ENCODE data around the gene RASA3. TPM values are rescaled to one million over a fixed set of nuclear protein-coding genes. Genes with fewer than 3 reads are reported as not detected.

The RASA3 gene
- total RNA-seq, 1 donor from 2014 or later: 41.1 TPM

- H3K27me3 Mint-ChIP-seq (ENCODE audit: low read depth, unreplicated experiment): no peaks in the 10 kb centered on the region
- Histone ChIP-seq H3K79me2 (ENCODE audit: insufficient read depth, low read length) (peaks cover 84% of the 10 kb centered on the region), H4K20me1 (ENCODE audit: insufficient read depth, low read length) (peaks cover 62% of the 10 kb centered on the region), H3K27ac (ENCODE audit: low read depth, low read length) (no peak overlapping the region), H3K27me3 (ENCODE audit: insufficient read depth, low read length) (no peaks in the 10 kb centered on the region), H3K9me3 (ENCODE audit: insufficient read depth, low read depth, low read length) (no peaks in the 10 kb centered on the region), H3K4me1 (ENCODE audit: insufficient read depth, low read length) (peaks cover 58% of the 10 kb centered on the region), H3K4me2 (ENCODE audit: low read length) (no peak overlapping the region), H2AFZ (ENCODE audit: low read depth, low read length) (no peak overlapping the region), H3K36me3 (ENCODE audit: insufficient read depth, low read length) (no peaks in the 10 kb centered on the region), H3K9ac (ENCODE audit: low read length) (no peak overlapping the region), H3K4me3 (ENCODE audit: insufficient read depth, low read depth, low read length) (no peak overlapping the region)
- peaks cover 55% of the 10 kb centered on the region for H3K4me1 Mint-ChIP-seq (ENCODE audit: low read depth, unreplicated experiment)
- FAIRE-seq: no peak
- TF ChIP-seq CTCF (IDR thresholded peaks at IDR 0.05; ENCODE audit: insufficient read depth, low read depth, low read length): no peak
- no peak for TF ChIP-seq EZH2 (IDR thresholded peaks at IDR 0.05; ENCODE audit: insufficient read depth, low read length)
- H3K36me3 Mint-ChIP-seq (ENCODE audit: low read depth, unreplicated experiment): peaks cover 14% of the 10 kb centered on the region
- no peak for DNase-seq (ENCODE audit: low read depth)
- H3K27ac Mint-ChIP-seq (ENCODE audit: unreplicated experiment): no peak overlapping the region
- H3K9me3 Mint-ChIP-seq (ENCODE audit: unreplicated experiment): no peaks in the 10 kb centered on the region
- H3K4me3 Mint-ChIP-seq (ENCODE audit: unreplicated experiment): peak overlapping the region; percentile 5
Observed at GRCh38 chr13:114123876-114124275, 8.5 kb downstream of the RASA3 start.

- Mint-ChIP-seq H3K27me3 (ENCODE audit: low read depth, unreplicated experiment) (no peaks in the 10 kb centered on the region), H3K4me1 (ENCODE audit: low read depth, unreplicated experiment) (peaks cover 53% of the 10 kb centered on the region), H3K4me3 (ENCODE audit: unreplicated experiment) (no peak overlapping the region), H3K36me3 (ENCODE audit: low read depth, unreplicated experiment) (peaks cover 14% of the 10 kb centered on the region), H3K9me3 (ENCODE audit: unreplicated experiment) (no peaks in the 10 kb centered on the region), H3K27ac (ENCODE audit: unreplicated experiment) (no peak overlapping the region)
- Histone ChIP-seq H3K4me3 (ENCODE audit: insufficient read depth, low read depth, low read length) (no peak overlapping the region), H3K4me1 (ENCODE audit: insufficient read depth, low read length) (peaks cover 58% of the 10 kb centered on the region), H3K36me3 (ENCODE audit: insufficient read depth, low read length) (no peaks in the 10 kb centered on the region), H2AFZ (ENCODE audit: low read depth, low read length) (no peak overlapping the region), H4K20me1 (ENCODE audit: insufficient read depth, low read length) (peaks cover 62% of the 10 kb centered on the region), H3K79me2 (ENCODE audit: insufficient read depth, low read length) (peaks cover 80% of the 10 kb centered on the region), H3K27ac (ENCODE audit: low read depth, low read length) (no peak overlapping the region), H3K4me2 (ENCODE audit: low read length) (no peak overlapping the region), H3K9me3 (ENCODE audit: insufficient read depth, low read depth, low read length) (no peaks in the 10 kb centered on the region), H3K9ac (ENCODE audit: low read length) (no peak overlapping the region), H3K27me3 (ENCODE audit: insufficient read depth, low read length) (no peaks in the 10 kb centered on the region)
- FAIRE-seq (no peak), DNase-seq (ENCODE audit: low read depth) (no peak)
- TF ChIP-seq EZH2 (IDR thresholded peaks at IDR 0.05; ENCODE audit: insufficient read depth, low read length) (no peak), CTCF (IDR thresholded peaks at IDR 0.05; ENCODE audit: insufficient read depth, low read depth, low read length) (no peak)
Observed at GRCh38 chr13:114123448-114123847, 9.0 kb downstream of the RASA3 start.

GRCh38 chr13:114122591-114123211 is 9.7 kb downstream of the RASA3 start:
- Histone ChIP-seq H2AFZ (ENCODE audit: low read depth, low read length) (no peak overlapping the region), H3K27ac (ENCODE audit: low read depth, low read length) (no peak overlapping the region), H3K9me3 (ENCODE audit: insufficient read depth, low read depth, low read length) (no peaks in the 10 kb centered on the region), H3K4me3 (ENCODE audit: insufficient read depth, low read depth, low read length) (no peak overlapping the region), H3K9ac (ENCODE audit: low read length) (no peak overlapping the region), H3K79me2 (ENCODE audit: insufficient read depth, low read length) (peaks cover 77% of the 10 kb centered on the region), H3K27me3 (ENCODE audit: insufficient read depth, low read length) (no peaks in the 10 kb centered on the region), H3K4me1 (ENCODE audit: insufficient read depth, low read length) (peaks cover 58% of the 10 kb centered on the region), H3K36me3 (ENCODE audit: insufficient read depth, low read length) (no peaks in the 10 kb centered on the region), H4K20me1 (ENCODE audit: insufficient read depth, low read length) (peaks cover 54% of the 10 kb centered on the region), H3K4me2 (ENCODE audit: low read length) (no peak overlapping the region)
- peaks cover 14% of the 10 kb centered on the region for H3K36me3 Mint-ChIP-seq (ENCODE audit: low read depth, unreplicated experiment)
- peaks cover 53% of the 10 kb centered on the region for H3K4me1 Mint-ChIP-seq (ENCODE audit: low read depth, unreplicated experiment)
- FAIRE-seq (no peak), DNase-seq (ENCODE audit: low read depth) (no peak)
- H3K27ac Mint-ChIP-seq (ENCODE audit: unreplicated experiment): peak overlapping the region; percentile 42
- TF ChIP-seq EZH2 (IDR thresholded peaks at IDR 0.05; ENCODE audit: insufficient read depth, low read length) (no peak), CTCF (IDR thresholded peaks at IDR 0.05; ENCODE audit: insufficient read depth, low read depth, low read length) (no peak)
- H3K27me3 Mint-ChIP-seq (ENCODE audit: low read depth, unreplicated experiment): no peaks in the 10 kb centered on the region
- no peaks in the 10 kb centered on the region for H3K9me3 Mint-ChIP-seq (ENCODE audit: unreplicated experiment)
- no peak overlapping the region for H3K4me3 Mint-ChIP-seq (ENCODE audit: unreplicated experiment)

Measured in astrocyte (in vitro differentiated cells and primary cell).